Right ventricle myocardium inferior (tissue), 1 donor: ENCODE measurements around the gene ARHGAP24. TPM values are rescaled to one million over a fixed set of nuclear protein-coding genes. Genes with fewer than 3 reads are reported as not detected.

Experiments used
- ATAC-seq: fragments of 200-7000 bp; cut with Tn5 transposase; one replicate; pipeline ENCODE4 v1.9.1; 2020; ENCODE audit warnings: mild to moderate bottlenecking, moderate library complexity
- DNase-seq: peaks from one replicate; pipeline ENCODE4 v3.0.0; 2021; ENCODE audit errors: missing footprints
- intact Hi-C: fragments of 100-400 bp; cut with DNase I; formaldehyde crosslinking; loops from one replicate; pipeline ENCODE4 v1.11.0; 2022
- total RNA-seq: library from RNA; stranded (reverse); fragmentation: NEBNext Ultra II Directional; extraction: Animal tissue kit (Norgen Biotek cat#: 25700); gene quantifications from one replicate; pipeline ENCODE4 v1.2.1, GENCODE V29; 2021
- donor health status: DM: no; HTN: yes; CAD: no; lungs with severe emphysema.

ARHGAP24 gene
- total RNA-seq, 1 donor from 2014 or later: 10.6 TPM

DNA sequence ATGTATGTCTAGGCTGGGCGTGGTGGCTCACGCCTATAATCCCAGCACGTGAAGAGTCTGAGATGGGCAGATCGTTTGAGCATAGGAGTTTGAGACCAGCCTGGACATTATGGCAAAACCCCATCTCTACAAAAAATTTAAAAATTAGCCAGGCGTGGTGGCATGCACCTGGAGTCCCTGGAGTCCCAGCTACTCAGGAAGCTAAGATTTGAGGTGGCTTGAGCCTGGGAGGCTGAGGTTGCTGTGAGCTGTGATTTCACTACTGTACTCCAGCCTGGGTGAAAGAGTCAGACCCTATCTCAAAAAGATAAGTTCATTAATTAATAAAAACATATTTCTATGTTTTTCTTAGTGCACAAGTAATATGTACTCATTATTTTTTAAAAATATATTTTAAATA, 238.1 kb downstream of the ARHGAP24 start:
- intact Hi-C loops: no loop called here
- no peak for ATAC-seq
- DNase-seq: no peak

GRCh38 chr4:85715991-85716737, 241.2 kb downstream of the ARHGAP24 start:
- DNase-seq (no peak), ATAC-seq (no peak)
- intact Hi-C loops: no loop called here

DNA sequence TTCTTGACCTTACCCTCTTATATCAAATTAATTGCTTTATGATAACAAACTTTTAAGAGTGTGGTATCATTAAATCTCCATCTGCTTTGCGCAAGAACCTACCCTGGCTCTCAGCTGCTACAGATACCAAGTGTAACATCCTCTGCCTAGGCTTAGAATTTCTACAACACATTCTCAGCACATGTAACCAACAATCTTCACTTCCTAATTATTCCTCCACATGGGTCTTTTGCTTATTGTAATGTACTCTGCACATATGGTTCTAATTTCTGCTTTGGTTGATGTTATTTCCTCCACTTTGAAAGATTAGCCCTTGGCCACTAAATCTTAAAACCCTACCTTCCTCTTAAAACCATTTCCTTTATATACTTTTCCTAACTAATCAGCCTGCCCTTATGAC, 242.4 kb downstream of the ARHGAP24 start:
- ATAC-seq (no peak), DNase-seq (no peak)
- intact Hi-C loops: no loop called here

- intact Hi-C loops: no loop called here
- ATAC-seq: no peak
Observed at GRCh38 chr4:85717847-85718246, 242.9 kb downstream of the ARHGAP24 start.

GRCh38 chr4:85720735-85721134, 245.8 kb downstream of the ARHGAP24 start:
- intact Hi-C loops: no loop called here
- no peak for ATAC-seq
- DNase-seq: no peak

More at GRCh38 chr4:85717847-85718246, 242.9 kb downstream of the ARHGAP24 start:
- DNase-seq: no peak

DNA sequence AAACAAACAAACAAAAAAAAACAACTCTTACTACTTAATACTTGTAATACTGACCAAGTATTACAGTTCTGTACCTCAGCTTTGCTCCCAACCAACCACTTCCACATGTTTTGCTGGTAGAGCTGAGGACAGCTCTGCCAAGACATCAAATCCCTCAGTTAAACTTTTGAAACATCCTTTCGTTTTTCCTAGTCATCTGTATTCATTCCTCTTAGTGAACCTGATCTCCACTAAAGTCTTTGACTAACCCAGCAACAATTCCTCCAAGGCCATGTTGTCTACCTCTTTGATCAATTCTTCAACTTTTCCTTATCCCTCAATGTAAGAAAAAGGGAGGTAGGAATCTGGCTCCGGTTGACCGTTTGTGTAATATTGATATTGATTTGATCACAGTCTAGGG, 247.5 kb downstream of the ARHGAP24 start:
- ATAC-seq (no peak), DNase-seq (no peak)
- intact Hi-C loops: no loop called here

DNA sequence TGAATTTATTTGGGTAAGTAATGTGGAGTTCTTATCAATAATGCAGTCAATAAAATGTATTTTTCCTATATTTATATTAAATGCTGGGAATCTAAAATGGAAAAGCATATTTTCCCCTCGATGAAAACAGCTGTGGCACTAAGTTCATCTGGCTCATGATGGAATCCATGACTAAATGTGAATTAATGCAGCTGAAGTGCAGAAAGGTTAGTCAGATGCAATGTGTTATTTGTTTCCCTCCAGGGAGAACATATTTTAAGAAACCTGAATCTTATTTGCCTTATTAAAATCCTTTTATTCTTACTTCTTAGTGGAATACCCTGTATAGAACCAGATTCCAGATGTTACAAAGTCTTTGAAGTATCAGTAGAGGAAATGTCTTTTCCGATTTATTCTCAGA, 247.9 kb downstream of the ARHGAP24 start:
- intact Hi-C loops: no loop called here
- DNase-seq: no peak
- ATAC-seq: no peak

GRCh38 chr4:85724791-85725563, 250.0 kb downstream of the ARHGAP24 start:
- DNase-seq (no peak), ATAC-seq (peak; percentile 27)
- intact Hi-C loops: loop anchor here (5.0 kb wide), 1 partner anchor 128 kb away; no protein-coding TSS in a partner anchor

- DNase-seq (peak; percentile 69), ATAC-seq (peak; percentile 94)
- intact Hi-C loops: loop anchor here (5.0 kb wide), 1 partner anchor 128 kb away; no protein-coding TSS in a partner anchor
Observed at GRCh38 chr4:85725721-85726170, 250.8 kb downstream of the ARHGAP24 start.

- no peak for DNase-seq
- no peak for ATAC-seq
- intact Hi-C loops: loop anchor here (5.0 kb wide), 1 partner anchor 129 kb away; no protein-coding TSS in a partner anchor
Observed at GRCh38 chr4:85726555-85726954, 251.6 kb downstream of the ARHGAP24 start.

DNA sequence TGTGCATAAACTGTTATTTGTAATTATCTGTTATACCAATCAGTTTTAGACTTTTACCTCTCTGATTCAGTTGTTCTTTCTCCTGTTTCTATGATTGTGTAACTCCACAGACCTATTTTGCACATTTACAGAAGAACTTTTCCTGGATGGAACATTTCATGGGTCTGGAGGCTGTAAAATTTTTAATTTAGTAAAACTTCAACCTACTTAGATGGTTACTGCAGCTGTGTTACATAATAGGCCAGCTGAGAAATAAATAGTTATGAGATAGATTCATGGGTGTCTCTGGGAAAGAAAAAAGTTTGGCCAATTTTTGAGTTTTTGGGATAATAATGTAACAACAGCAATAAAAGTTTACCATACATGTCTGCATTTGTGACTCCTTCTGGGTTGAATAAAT, 253.5 kb downstream of the ARHGAP24 start:
- ATAC-seq (no peak), DNase-seq (no peak)
- intact Hi-C loops: loop anchor here (5.0 kb wide), 1 partner anchor 131 kb away; no protein-coding TSS in a partner anchor

DNA sequence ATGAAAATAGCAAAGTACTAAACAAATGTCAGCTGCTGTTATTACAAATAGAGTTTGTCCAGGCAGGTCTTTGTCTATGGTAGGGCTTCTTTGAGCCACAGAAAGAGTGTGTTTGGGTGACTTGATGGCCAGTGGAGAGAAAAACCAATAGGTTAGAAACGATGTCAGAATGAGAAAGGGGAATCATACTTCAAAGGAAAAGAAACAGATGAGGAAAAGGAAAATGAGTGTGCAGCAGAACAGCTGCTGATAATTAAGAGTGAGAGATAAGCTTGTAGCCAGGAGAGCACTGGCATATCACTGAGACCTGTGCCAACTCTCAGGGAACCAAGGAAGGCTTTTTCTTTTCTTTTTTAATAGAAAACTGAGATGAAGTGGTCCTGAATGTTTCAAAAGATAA, 257.2 kb downstream of the ARHGAP24 start:
- ATAC-seq (no peak), DNase-seq (no peak)
- intact Hi-C loops: loop anchor here (5.0 kb wide), 1 partner anchor 255 kb away; the partner anchor contains the start of gene ARHGAP24

- ATAC-seq (peak; percentile 32), DNase-seq (no peak)
- intact Hi-C loops: loop anchor here (5.0 kb wide), 1 partner anchor 256 kb away; the partner anchor contains the start of gene ARHGAP24
Observed at GRCh38 chr4:85733798-85734197, 258.8 kb downstream of the ARHGAP24 start.

DNA sequence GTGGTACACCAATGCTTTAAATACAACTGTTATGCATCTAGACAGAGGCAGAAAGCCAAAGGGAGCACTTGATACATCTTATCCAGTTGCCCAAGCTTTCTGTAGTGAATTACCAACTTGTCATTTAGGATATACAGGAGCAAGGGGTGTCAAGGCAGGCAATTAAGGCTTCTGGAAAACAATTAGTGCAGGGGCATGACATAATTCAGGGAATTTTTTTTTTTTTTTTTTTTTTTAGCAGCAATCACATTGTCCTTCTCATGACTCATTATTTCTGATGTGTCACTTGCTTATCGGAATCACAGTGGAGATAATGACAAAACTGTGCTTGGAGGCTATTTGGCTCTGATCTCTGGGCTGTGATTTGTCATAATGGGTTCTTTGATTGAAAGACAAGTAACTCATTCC, 259.5 kb downstream of the ARHGAP24 start:
- ATAC-seq (peak; percentile 59), DNase-seq (no peak)
- intact Hi-C loops: loop anchor here (5.0 kb wide), 1 partner anchor 257 kb away; the partner anchor contains the start of gene ARHGAP24

GRCh38 chr4:85736571-85736970, 261.6 kb downstream of the ARHGAP24 start:
- intact Hi-C loops: no loop called here
- no peak for DNase-seq
- no peak for ATAC-seq

DNA sequence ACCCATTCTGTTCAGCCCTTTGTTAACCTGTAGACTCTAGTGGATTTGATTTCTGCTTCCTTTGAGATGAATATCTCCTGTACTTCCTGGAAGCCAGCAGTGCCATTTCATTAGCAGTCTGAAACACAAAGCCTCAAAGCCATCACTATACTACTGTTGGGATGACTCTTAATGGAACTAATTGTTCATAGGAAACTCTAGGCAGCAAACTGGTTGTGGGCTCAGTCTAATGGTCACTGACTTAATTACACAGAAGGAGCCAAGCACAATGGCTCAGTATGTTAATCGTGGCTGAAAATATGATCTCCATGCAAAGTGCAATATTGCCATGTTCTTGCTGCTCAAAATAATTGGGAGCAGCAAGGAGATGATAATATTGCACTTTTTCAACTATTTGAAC, 262.3 kb downstream of the ARHGAP24 start:
- ATAC-seq: no peak
- no peak for DNase-seq
- intact Hi-C loops: no loop called here

DNA sequence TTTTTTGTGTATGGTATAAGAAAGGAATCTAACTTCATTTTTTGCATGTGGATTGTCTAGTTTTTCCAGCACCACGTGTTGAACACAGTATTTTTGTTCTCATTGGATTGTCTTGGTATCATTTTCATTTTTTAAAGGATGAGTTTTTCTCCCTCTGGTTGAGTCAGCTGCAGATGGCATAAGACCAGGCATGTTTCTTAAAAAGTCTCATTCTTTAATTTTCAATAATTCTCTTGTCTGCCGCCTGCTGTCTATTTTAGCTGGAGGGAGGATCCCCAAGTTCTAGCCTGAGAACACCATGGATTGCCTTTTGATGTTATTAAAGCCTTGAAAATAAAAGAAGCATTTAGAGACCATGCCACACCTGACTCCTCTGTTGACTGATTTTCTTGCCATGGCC, 263.8 kb downstream of the ARHGAP24 start:
- DNase-seq (no peak), ATAC-seq (no peak)
- intact Hi-C loops: no loop called here

- ATAC-seq (no peak), DNase-seq (no peak)
- intact Hi-C loops: loop anchor here (10.0 kb wide), 1 partner anchor 376 kb away; no protein-coding TSS in a partner anchor
Observed at GRCh38 chr4:85740431-85740861, 265.5 kb downstream of the ARHGAP24 start.

DNA sequence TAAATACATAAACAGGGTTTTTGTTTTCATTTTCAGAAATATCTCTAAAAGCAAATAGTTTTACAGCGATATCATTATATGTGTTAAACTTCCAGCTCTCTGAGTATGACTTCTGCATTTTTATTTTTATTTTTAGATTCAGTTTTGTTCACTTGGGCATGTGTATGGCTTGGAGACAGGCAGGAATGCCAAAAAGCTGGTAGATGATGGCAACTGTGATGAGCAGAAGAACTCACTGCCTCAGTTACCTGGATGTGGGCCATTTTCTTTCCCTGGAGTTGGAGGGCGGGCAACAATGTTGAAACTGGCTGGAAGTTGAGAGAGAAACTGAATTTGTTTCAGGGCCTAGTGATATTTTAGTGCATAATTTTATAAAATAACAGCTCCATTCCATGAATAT, 266.4 kb downstream of the ARHGAP24 start:
- DNase-seq: no peak
- intact Hi-C loops: loop anchor here (10.0 kb wide), 1 partner anchor 377 kb away; no protein-coding TSS in a partner anchor
- ATAC-seq: no peak
